NB4 (cell line): Measurements from ENCODE around the gene MIF4GD.
"Not testable (repeated sequence)": the region's sequence is repeated elsewhere in the genome, so short reads cannot be mapped to it uniquely, and the experiment has no call there.

ENCODE experiments used
- DNase-seq: peaks from one replicate; pipeline ENCODE4 v3.0.0; 2010; ENCODE audit warnings: low read depth
- H3K4me3 ChIP-seq: one replicate; pipeline ENCODE4 v1.5.1; 2011; ENCODE audit warnings: mild to moderate bottlenecking, low read depth, low read length, moderate library complexity
- MYC ChIP-seq: IDR thresholded peaks from 2 replicates; pipeline ENCODE4 v1.6.1; 2011; ENCODE audit warnings: low read depth, low read length
- POLR2A ChIP-seq: IDR thresholded peaks from 2 replicates; pipeline ENCODE4 v1.6.1; 2011; ENCODE audit warnings: mild to moderate bottlenecking; ENCODE audit not compliant: insufficient read length; ENCODE audit errors: extremely low read depth
- TF ChIP-seq, protein P1 (sequence below): IDR thresholded peaks from 2 replicates; pipeline ENCODE4 v1.6.1; 2011; ENCODE audit warnings: low read depth, low read length
- TF ChIP-seq, protein P2 (sequence below): IDR thresholded peaks from one replicate; pipeline ENCODE4 v1.5.1; 2012; ENCODE audit warnings: low read depth, low read length

The MIF4GD gene

DNA sequence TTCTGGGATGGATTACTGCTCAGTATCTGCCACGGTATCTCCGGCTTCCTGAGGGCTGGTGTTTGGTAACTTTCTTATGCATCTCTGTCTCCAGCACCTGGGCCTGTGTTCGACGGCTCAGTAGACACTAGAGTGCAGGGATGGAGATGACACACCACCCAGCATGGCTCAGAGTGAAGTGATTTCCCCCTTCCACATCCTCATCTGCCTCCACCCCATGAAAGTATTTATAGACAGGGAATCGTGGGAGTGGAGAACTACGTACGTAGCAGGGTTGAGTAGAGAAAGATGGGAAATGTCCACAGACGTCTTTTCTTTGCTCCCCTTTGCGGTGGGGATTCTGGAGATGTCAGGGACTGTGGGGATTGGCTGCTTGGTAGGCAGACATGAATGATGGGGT lies 30.0 kb upstream of the MIF4GD start:
- TF ChIP-seq, protein P1, sequence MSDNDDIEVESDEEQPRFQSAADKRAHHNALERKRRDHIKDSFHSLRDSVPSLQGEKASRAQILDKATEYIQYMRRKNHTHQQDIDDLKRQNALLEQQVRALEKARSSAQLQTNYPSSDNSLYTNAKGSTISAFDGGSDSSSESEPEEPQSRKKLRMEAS, result no peak
- TF ChIP-seq, protein P2, sequence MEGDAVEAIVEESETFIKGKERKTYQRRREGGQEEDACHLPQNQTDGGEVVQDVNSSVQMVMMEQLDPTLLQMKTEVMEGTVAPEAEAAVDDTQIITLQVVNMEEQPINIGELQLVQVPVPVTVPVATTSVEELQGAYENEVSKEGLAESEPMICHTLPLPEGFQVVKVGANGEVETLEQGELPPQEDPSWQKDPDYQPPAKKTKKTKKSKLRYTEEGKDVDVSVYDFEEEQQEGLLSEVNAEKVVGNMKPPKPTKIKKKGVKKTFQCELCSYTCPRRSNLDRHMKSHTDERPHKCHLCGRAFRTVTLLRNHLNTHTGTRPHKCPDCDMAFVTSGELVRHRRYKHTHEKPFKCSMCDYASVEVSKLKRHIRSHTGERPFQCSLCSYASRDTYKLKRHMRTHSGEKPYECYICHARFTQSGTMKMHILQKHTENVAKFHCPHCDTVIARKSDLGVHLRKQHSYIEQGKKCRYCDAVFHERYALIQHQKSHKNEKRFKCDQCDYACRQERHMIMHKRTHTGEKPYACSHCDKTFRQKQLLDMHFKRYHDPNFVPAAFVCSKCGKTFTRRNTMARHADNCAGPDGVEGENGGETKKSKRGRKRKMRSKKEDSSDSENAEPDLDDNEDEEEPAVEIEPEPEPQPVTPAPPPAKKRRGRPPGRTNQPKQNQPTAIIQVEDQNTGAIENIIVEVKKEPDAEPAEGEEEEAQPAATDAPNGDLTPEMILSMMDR, result no peak
- no peak for TF ChIP-seq POLR2A
- TF ChIP-seq MYC, result no peak
- H3K4me3 ChIP-seq, result no peak overlapping the region
- no peak for DNase-seq

DNA sequence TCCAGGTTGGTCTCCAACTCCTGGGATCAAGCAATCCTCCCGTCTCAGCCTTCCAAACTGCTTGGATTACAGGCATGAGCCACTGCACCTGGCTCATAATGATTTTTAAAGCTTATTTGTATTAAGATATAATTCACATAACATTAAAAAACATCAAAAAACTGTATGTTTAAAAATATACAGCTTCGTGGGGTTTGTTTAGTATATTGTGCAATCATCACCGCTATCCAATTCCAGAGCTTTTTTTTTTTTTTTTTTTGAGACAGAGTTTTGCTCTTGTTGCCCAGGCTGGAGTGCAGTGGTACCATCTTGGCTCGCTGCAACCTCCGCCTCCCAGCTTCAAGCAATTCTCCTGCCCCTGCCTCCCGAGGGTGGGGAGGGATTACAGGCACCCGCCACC lies 29.2 kb upstream of the MIF4GD start:
- TF ChIP-seq POLR2A (no peak), MYC (no peak)
- TF ChIP-seq, protein P1, result no peak
- TF ChIP-seq, protein P2, result no peak
- H3K4me3 ChIP-seq, result no peak overlapping the region
- no peak for DNase-seq

- DNase-seq, result peak; percentile 78
- TF ChIP-seq, protein P2, result no peak
- TF ChIP-seq, protein P1, result no peak
- TF ChIP-seq POLR2A (no peak), MYC (no peak)
- no peak overlapping the region for H3K4me3 ChIP-seq
These were observed 24.4 kb upstream of the MIF4GD start for GRCh38 chr17:75295201-75296158.

DNA sequence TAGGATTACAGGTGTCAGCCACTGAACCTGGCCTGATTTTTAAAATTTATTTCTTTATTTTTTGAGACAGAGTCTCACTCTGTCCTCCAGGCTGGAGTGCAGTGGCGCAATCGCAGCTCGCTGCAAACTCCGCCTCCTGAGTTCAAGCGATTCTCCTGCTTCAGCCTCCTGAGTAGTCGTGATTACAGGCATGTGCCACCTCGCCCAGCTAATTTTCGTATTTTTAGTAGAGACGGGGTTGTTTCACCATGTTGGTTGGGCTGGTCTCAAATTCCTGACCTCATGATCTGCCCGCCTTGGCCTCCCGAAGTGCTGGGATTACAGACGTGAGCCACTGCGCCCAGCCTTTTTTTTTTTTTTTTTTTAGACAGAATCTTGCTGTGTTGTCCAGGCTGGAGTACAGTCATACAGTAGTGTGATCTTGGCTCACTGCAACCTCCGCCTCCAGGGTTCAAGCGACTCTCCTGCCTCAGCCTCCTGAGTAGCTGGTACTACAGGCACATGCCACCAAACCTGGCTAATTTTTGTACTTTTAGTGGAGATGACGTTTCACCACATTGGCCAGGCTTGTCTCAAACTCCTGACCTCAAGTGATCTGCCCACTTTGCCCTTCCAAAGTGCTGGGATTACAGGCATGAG lies 21.9 kb upstream of the MIF4GD start:
- peak; percentile 52 for DNase-seq
- H3K4me3 ChIP-seq, result not testable (repeated sequence)

DNA sequence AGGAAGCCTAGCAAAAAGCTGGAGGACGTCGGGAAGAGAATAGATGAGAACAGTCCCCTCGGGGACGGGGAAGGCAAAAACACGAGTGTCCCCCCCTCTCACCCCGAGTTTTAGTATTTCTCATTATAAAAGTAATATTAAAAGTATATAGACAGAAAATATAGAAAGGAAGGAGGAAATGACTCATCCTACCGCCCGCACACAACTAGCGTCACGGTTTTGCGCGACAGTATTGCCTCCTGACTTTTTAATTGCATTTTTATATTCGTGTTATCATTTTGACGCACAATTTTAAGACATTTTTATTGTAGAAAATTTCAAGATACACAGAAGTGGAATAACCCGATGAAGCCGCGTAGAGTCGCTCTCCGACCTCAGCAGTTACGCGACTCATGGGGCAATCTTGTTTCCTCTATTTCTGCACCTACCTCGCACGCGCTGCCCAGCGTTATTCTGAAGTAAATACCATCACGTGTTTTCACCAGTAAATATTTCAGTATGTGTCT lies 18.9 kb upstream of the MIF4GD start:
- DNase-seq, result peak; percentile 88
- TF ChIP-seq MYC, result peak; percentile 87
- no peak for TF ChIP-seq POLR2A
- TF ChIP-seq, protein P1, result peak; percentile 82
- TF ChIP-seq, protein P2, result peak; percentile 14
- H3K4me3 ChIP-seq, result peak overlapping the region; percentile 76

DNA sequence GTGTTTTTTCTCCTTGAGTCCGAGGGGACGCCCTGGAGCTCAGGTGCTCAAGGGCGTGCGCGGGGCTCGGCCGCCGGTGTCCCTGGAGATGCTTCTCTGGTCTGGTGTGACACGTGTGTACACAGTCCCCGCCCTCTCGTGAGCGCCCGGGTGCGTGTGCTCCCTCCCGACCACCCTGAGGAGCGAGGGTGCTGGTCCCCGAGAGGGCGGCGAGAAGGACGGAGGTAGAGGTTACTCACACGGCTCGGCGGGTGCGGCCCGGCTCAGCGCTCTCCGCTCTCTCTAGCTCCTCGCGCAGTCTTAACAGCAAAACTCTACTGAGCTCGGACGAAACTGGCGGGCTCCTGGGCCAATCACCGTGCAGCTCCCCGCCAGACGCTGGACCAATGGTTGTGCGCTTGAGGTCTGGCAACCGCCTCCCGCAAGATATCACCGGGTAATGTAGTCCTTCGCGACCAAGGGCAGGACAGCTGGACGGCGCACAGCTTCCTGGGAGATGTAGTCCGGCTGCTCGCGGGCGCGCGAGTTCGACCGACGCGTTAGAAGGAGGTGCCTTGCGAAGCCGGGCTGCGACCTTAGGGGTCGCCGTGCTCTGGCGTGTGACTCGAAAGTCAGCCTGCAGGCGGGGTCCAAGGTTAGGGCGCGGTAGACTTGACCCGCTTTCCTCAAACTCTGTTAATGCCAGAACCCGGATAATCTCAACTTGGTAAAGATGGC lies 18.2 kb upstream of the MIF4GD start, which contains the start of gene SLC25A19:
TSS of gene SLC25A19 (minus strand) at position 319 of the 717 bp plus-strand sequence. CDS start 2,669 bp downstream, outside the sequence.
- peak; percentile 99 for DNase-seq
- peak within 1 kb of the TSS; percentile 87 for H3K4me3 ChIP-seq
- TF ChIP-seq, protein P1, result peak; percentile 72; the same call in 1 of the 2 replicates
- peak; percentile 90 for TF ChIP-seq POLR2A
- TF ChIP-seq MYC, result peak; percentile 77
- TF ChIP-seq, protein P2, result peak; percentile 21
